Right lobe of liver (tissue), 6 donors: ENCODE measurements around the gene MYL7. TPM values are rescaled to one million over a fixed set of nuclear protein-coding genes. Genes with fewer than 3 reads are reported as not detected.

ENCODE experiments used
- ATAC-seq, 4 donors: fragments of 200-7000 bp; cut with Tn5 transposase; one replicate each; pipeline ENCODE4 v1.9.1; 2020; ENCODE audit warnings: mild to moderate bottlenecking in 4 of 4, moderate library complexity in 4 of 4
- DNase-seq, 3 donors: peaks; one replicate each; pipeline ENCODE4 v3.0.0-alpha.2; 2020
- H3K27ac ChIP-seq, 3 donors: fragments of 200-600 bp; one replicate each; pipeline ENCODE4 v1.8.0; 2022
- H3K27me3 ChIP-seq, 2 donors: fragments of 200-600 bp; one replicate each; pipeline ENCODE4 v1.8.0; 2022
- H3K36me3 ChIP-seq, 4 donors: fragments of 200-600 bp; sonication (generic) in 1 of 4; one replicate each; pipeline versions ENCODE4 v1.5.1 to v1.8.0; 2017 to 2022; ENCODE audit warnings: control low read depth in 1 of 4
- H3K4me1 ChIP-seq, 4 donors: fragments of 200-600 bp; sonication (generic) in 1 of 4; one replicate each; pipeline versions ENCODE4 v1.5.1 to v1.8.0; 2017 to 2022; ENCODE audit warnings: control low read depth in 1 of 4
- H3K4me3 ChIP-seq, 3 donors: fragments of 200-600 bp; one replicate each; pipeline ENCODE4 v1.8.0; 2022
- H3K9me3 ChIP-seq, 4 donors: fragments of 200-600 bp; sonication (generic) in 1 of 4; one replicate each; pipeline versions ENCODE4 v1.5.1 to v1.8.0; 2017 to 2022; ENCODE audit warnings: control low read depth in 1 of 4
- CTCF ChIP-seq, 4 donors: fragments of 200-600 bp in 3 of 4; fragments of 450-650 bp in 1 of 4; IDR thresholded peaks; one replicate each; pipeline versions ENCODE4 v1.5.1 to v1.8.0; 2016 to 2022; ENCODE audit warnings: antibody characterized with exemption in 4 of 4, mild to moderate bottlenecking in 2 of 4
- POLR2A ChIP-seq: fragments of 450-650 bp; IDR thresholded peaks from one replicate; pipeline ENCODE4 v1.6.1; 2017; ENCODE audit warnings: antibody characterized with exemption, mild to moderate bottlenecking
- WGBS: methylation state at CpG from one replicate; pipeline ENCODE4 v1.1.6; 2018; ENCODE audit warnings: low coverage, low lambda C conversion rate; ENCODE audit not compliant: insufficient coverage; ENCODE audit errors: missing lambda C conversion rate; 5-methylcytosine and 5-hydroxymethylcytosine counted together
- intact Hi-C, 2 donors: fragments of 100-400 bp; cut with DNase I; formaldehyde crosslinking; loops; one replicate each; pipeline versions ENCODE4 v1.11.2 to v1.14.1; 2022
- total RNA-seq, 6 experiments: library from RNA; depleted of rRNA in 2 of 6; stranded (reverse); fragments of >200 nt in 2 of 6; fragmentation: NEBNext Ultra II Directional in 3 of 6; extraction: Animal tissue kit (Norgen Biotek cat#: 25700) in 3 of 6; gene quantifications; one replicate each; pipeline versions ENCODE4 v1.1.0 to v1.2.4, GENCODE V29; 2016 to 2023
- donor health status: DM: no; HTN: yes; CAD: no.
- donor health status: DM: no; HTN: no; CAD: no.
- donor health status: DM: no; HTN: no; CAD: no.
- donor health status: DM: no; HTN: yes; CAD: no.
- donor health status: DM: no; HTN: yes; CAD: no.

Gene MYL7
- total RNA-seq, 6 experiments from 2014 or later: 2.0 TPM; not detected in 5

GRCh38 chr7:44113764-44114354 is 27.3 kb downstream of the MYL7 start:
- Histone ChIP-seq H3K4me3 (no peak overlapping the region), H3K27ac (no peak overlapping the region), H3K4me1 (no peaks in the 10 kb centered on the region), H3K36me3 (no peaks in the 10 kb centered on the region), H3K9me3 (no peaks in the 10 kb centered on the region), H3K27me3 (no peaks in the 10 kb centered on the region)
- DNase-seq (no peak), ATAC-seq (no peak)
- TF ChIP-seq POLR2A: no peak
- TF ChIP-seq CTCF (IDR thresholded peaks at IDR 0.05): no peak
- intact Hi-C loops: no loop called here
- 96% methylated on average over 5 of the region's 24 CpGs for WGBS

GRCh38 chr7:44112997-44113763 is 28.0 kb downstream of the MYL7 start:
- TF ChIP-seq POLR2A (no peak), CTCF (IDR thresholded peaks at IDR 0.05) (no peak)
- WGBS: no CpG with 5 or more reads among the region's 34 CpGs
- H3K36me3 ChIP-seq: no peaks in the 10 kb centered on the region
- H3K4me1 ChIP-seq: no peaks in the 10 kb centered on the region
- no peak for ATAC-seq
- H3K4me3 ChIP-seq: no peak overlapping the region
- DNase-seq: no peak
- no peak overlapping the region for H3K27ac ChIP-seq
- no peaks in the 10 kb centered on the region for H3K9me3 ChIP-seq
- no peaks in the 10 kb centered on the region for H3K27me3 ChIP-seq
- intact Hi-C loops: no loop called here

- no peak for DNase-seq
- H3K27me3 ChIP-seq: no peaks in the 10 kb centered on the region
- no peak overlapping the region for H3K4me3 ChIP-seq
- H3K9me3 ChIP-seq: no peaks in the 10 kb centered on the region
- 52% methylated on average over 3 of the region's 41 CpGs for WGBS
- H3K27ac ChIP-seq: no peak overlapping the region
- peak in 2 of 4 donors; percentile 14 to 29 for ATAC-seq
- intact Hi-C loops: no loop called here
- H3K36me3 ChIP-seq: no peaks in the 10 kb centered on the region
- no peaks in the 10 kb centered on the region for H3K4me1 ChIP-seq
- TF ChIP-seq CTCF (IDR thresholded peaks at IDR 0.05) (no peak), POLR2A (no peak)
These were observed 28.7 kb downstream of the MYL7 start for GRCh38 chr7:44112231-44112996.

- H3K36me3 ChIP-seq: no peaks in the 10 kb centered on the region
- WGBS: 67% methylated on average over 3 of the region's 16 CpGs
- ATAC-seq (no peak), DNase-seq (no peak)
- no peaks in the 10 kb centered on the region for H3K27me3 ChIP-seq
- H3K27ac ChIP-seq: no peak overlapping the region
- TF ChIP-seq CTCF (IDR thresholded peaks at IDR 0.05) (no peak), POLR2A (no peak)
- H3K4me3 ChIP-seq: no peak overlapping the region
- intact Hi-C loops: no loop called here
- H3K9me3 ChIP-seq: no peaks in the 10 kb centered on the region
- no peaks in the 10 kb centered on the region for H3K4me1 ChIP-seq
These were observed 29.4 kb downstream of the MYL7 start for GRCh38 chr7:44111761-44112160.
